Stimulated activated naive B cell treated with anti-CD40 and anti-IgM and Interleukin-4, amounts not matched to agents 10 μg/mL and 1 μg/mL and 100 μg/mL, for 72 hours (primary cell): ENCODE data around the gene CADPS.

Experiments
- ATAC-seq, 2 donors: fragments of 150-1000 bp; cut with Tn5 transposase; replicated peaks; 2 replicates each; pipeline ENCODE4 v1.10.0; 2021; ENCODE audit warnings: moderate library complexity in 1 of 2
- DNase-seq: peaks from one replicate; pipeline ENCODE4 v3.0.0; 2021
- H3K27ac Mint-ChIP-seq: one replicate; pipeline ENCODE4 v1.8.0; 2022; ENCODE audit warnings: mild to moderate bottlenecking, mixed read lengths
- H3K27me3 Mint-ChIP-seq, 2 donors: one replicate each; pipeline ENCODE4 v1.8.0; 2022; ENCODE audit warnings: mixed read lengths in 2 of 2
- H3K36me3 Mint-ChIP-seq, 2 donors: one replicate each; pipeline ENCODE4 v1.8.0; 2022; ENCODE audit warnings: mixed read lengths in 2 of 2, mild to moderate bottlenecking in 1 of 2
- H3K4me1 Mint-ChIP-seq, 2 donors: one replicate each; pipeline ENCODE4 v1.8.0; 2022; ENCODE audit warnings: mixed read lengths in 2 of 2, mild to moderate bottlenecking in 1 of 2
- H3K4me3 Mint-ChIP-seq, 2 donors: one replicate each; pipeline ENCODE4 v1.8.0; 2022; ENCODE audit warnings: mild to moderate bottlenecking in 2 of 2, mixed read lengths in 2 of 2, moderate library complexity in 1 of 2
- H3K9me3 Mint-ChIP-seq, 2 donors: one replicate each; pipeline ENCODE4 v1.8.0; 2022; ENCODE audit warnings: mixed read lengths in 2 of 2, mild to moderate bottlenecking in 1 of 2

Gene CADPS

GRCh38 chr3:62768896-62769295 lies 106.3 kb downstream of the CADPS start:
- DNase-seq (no peak), ATAC-seq (no peak)
- Mint-ChIP-seq H3K27me3 (no peaks in the 10 kb centered on the region), H3K4me1 (no peaks in the 10 kb centered on the region), H3K4me3 (no peak overlapping the region), H3K9me3 (peaks cover 0 to 4% of the 10 kb centered on the region in 2 donors), H3K27ac (no peak overlapping the region), H3K36me3 (no peaks in the 10 kb centered on the region)

- H3K4me3 Mint-ChIP-seq, result no peak overlapping the region
- H3K27me3 Mint-ChIP-seq, result no peaks in the 10 kb centered on the region
- no peak for ATAC-seq
- no peaks in the 10 kb centered on the region for H3K36me3 Mint-ChIP-seq
- H3K4me1 Mint-ChIP-seq, result no peaks in the 10 kb centered on the region
- no peak for DNase-seq
- H3K9me3 Mint-ChIP-seq, result peaks cover 0 to 4% of the 10 kb centered on the region in 2 donors
- H3K27ac Mint-ChIP-seq, result no peak overlapping the region
These were observed 113.5 kb downstream of the CADPS start for GRCh38 chr3:62761711-62762110.

GRCh38 chr3:62761311-62761710 lies 113.9 kb downstream of the CADPS start:
- no peak overlapping the region for H3K27ac Mint-ChIP-seq
- no peaks in the 10 kb centered on the region for H3K4me1 Mint-ChIP-seq
- no peak overlapping the region for H3K4me3 Mint-ChIP-seq
- no peaks in the 10 kb centered on the region for H3K36me3 Mint-ChIP-seq
- no peak for DNase-seq
- peaks cover 0 to 4% of the 10 kb centered on the region in 2 donors for H3K9me3 Mint-ChIP-seq
- no peaks in the 10 kb centered on the region for H3K27me3 Mint-ChIP-seq
- no peak for ATAC-seq

DNA sequence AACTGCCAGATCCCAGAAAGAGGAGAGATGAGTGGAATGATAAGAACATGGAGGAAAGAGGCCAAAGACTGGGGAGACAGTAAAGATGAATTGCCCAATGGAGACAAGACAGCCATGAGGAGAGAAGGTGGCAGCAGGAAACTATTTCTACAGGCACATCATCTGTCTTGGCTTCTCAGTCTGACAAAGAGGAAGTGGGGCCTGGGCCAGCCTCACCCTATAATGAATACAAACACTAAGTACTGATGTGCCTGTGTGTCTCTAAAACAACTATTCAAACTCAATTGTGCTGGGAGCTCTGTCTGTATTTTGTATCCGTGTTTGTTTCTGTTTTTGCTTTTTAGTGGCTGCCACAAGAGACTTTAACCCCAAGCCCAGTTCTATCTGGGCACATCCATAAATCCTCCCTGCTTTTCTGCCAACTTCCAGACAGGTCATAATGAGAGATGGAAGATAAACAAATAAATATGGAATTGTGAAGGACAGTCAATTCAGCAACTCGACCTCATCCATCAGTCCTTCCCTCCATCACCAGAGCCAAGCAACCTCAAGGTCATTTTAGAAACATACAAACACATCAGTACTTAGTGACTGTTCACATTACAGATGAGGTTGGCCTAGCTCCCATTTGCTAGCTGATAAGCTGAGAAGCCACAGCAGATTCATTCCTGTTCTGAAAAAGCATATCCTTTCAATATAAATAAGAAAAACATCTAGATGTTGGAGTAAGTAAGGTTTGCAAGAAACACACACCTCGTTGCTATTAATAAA lies 116.7 kb downstream of the CADPS start:
- DNase-seq, result no peak
- Mint-ChIP-seq H3K27ac (no peak overlapping the region), H3K4me1 (no peaks in the 10 kb centered on the region), H3K4me3 (no peak overlapping the region), H3K27me3 (no peaks in the 10 kb centered on the region), H3K36me3 (no peaks in the 10 kb centered on the region), H3K9me3 (peaks cover 0 to 4% of the 10 kb centered on the region in 2 donors)
- ATAC-seq, result no peak

- no peak for ATAC-seq
- peaks cover 0 to 4% of the 10 kb centered on the region in 2 donors for H3K9me3 Mint-ChIP-seq
- no peak overlapping the region for H3K27ac Mint-ChIP-seq
- H3K4me3 Mint-ChIP-seq, result no peak overlapping the region
- no peak for DNase-seq
- H3K36me3 Mint-ChIP-seq, result no peaks in the 10 kb centered on the region
- H3K27me3 Mint-ChIP-seq, result no peaks in the 10 kb centered on the region
- H3K4me1 Mint-ChIP-seq, result no peaks in the 10 kb centered on the region
These were observed 118.2 kb downstream of the CADPS start for GRCh38 chr3:62757045-62757444.

DNA sequence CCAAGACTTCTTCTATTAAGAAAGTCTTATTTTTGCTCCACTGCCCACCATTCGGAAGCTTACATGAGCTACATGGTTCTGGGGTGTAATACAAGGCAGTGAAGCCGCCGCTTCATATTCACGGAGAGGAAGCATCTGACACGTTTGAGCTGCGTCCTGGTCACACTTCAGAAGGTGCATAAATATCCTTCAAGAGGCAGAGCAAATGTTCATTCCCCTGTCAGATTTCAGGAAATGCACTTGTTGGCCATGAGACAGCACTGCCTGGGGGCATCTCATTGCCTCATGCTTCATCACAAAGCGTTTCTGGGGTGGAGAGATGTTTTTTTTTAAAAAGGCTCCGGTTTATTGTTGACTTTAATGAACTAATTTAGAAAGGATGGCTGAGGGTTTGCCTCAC lies 119.9 kb downstream of the CADPS start:
- H3K4me3 Mint-ChIP-seq, result no peak overlapping the region
- peaks cover 0 to 4% of the 10 kb centered on the region in 2 donors for H3K9me3 Mint-ChIP-seq
- H3K27ac Mint-ChIP-seq, result no peak overlapping the region
- H3K27me3 Mint-ChIP-seq, result no peaks in the 10 kb centered on the region
- no peaks in the 10 kb centered on the region for H3K36me3 Mint-ChIP-seq
- DNase-seq, result no peak
- H3K4me1 Mint-ChIP-seq, result no peaks in the 10 kb centered on the region
- no peak for ATAC-seq

GRCh38 chr3:62749657-62750056 lies 125.6 kb downstream of the CADPS start:
- H3K4me3 Mint-ChIP-seq, result no peak overlapping the region
- H3K9me3 Mint-ChIP-seq, result peaks cover 0 to 1% of the 10 kb centered on the region in 2 donors
- no peaks in the 10 kb centered on the region for H3K4me1 Mint-ChIP-seq
- no peaks in the 10 kb centered on the region for H3K27me3 Mint-ChIP-seq
- DNase-seq (no peak), ATAC-seq (no peak)
- H3K27ac Mint-ChIP-seq, result no peak overlapping the region
- H3K36me3 Mint-ChIP-seq, result no peaks in the 10 kb centered on the region

GRCh38 chr3:62749130-62749529 lies 126.1 kb downstream of the CADPS start:
- no peaks in the 10 kb centered on the region for H3K36me3 Mint-ChIP-seq
- ATAC-seq (no peak), DNase-seq (no peak)
- peaks cover 0 to 1% of the 10 kb centered on the region in 2 donors for H3K9me3 Mint-ChIP-seq
- H3K4me3 Mint-ChIP-seq, result no peak overlapping the region
- no peak overlapping the region for H3K27ac Mint-ChIP-seq
- H3K4me1 Mint-ChIP-seq, result no peaks in the 10 kb centered on the region
- no peaks in the 10 kb centered on the region for H3K27me3 Mint-ChIP-seq

GRCh38 chr3:62737449-62737848 lies 137.8 kb downstream of the CADPS start:
- Mint-ChIP-seq H3K4me1 (no peaks in the 10 kb centered on the region), H3K27ac (no peak overlapping the region), H3K36me3 (peaks cover 0 to 1% of the 10 kb centered on the region in 2 donors), H3K4me3 (no peak overlapping the region), H3K9me3 (peaks cover 1 to 7% of the 10 kb centered on the region in 2 donors), H3K27me3 (no peaks in the 10 kb centered on the region)
- ATAC-seq, result no peak
- DNase-seq, result no peak

GRCh38 chr3:62735510-62735909 lies 139.7 kb downstream of the CADPS start:
- DNase-seq, result no peak
- ATAC-seq, result no peak
- peaks cover 0 to 1% of the 10 kb centered on the region in 2 donors for H3K36me3 Mint-ChIP-seq
- H3K9me3 Mint-ChIP-seq, result peaks cover 1 to 7% of the 10 kb centered on the region in 2 donors
- H3K27me3 Mint-ChIP-seq, result no peaks in the 10 kb centered on the region
- H3K27ac Mint-ChIP-seq, result no peak overlapping the region
- H3K4me1 Mint-ChIP-seq, result no peaks in the 10 kb centered on the region
- no peak overlapping the region for H3K4me3 Mint-ChIP-seq

DNA sequence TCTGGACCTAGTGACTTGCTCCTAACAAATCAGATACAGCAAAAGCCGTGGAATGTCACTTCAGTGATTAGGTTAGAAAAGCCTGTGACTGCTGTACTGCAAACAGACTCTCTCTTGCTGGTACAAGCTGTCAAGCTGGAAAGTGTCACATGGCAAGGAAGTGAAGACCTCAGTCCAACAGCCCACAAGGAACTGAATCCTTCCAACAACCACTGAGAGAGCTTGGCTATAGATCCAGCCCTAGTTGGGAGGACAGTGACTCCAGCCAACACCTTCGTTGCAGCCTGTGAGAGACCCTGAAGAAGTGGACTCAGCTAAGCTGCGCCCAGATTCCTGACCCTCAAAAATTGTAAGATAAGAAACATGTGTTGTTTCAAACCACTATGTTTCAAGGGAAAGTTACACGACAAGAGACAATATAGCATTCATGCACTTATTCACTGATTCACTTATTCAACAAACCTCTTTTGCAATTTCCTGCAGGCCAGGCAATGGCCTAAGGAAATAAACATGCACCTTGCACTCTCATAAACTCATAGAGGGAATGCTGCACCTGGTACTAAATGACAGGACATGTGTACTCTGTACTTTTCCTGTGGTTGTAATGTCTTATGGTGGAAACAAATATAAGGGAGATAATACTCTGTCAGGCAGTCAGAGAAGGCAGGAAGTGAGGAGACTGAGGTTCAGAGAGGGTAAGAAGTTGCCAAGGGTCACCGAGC lies 142.9 kb downstream of the CADPS start:
- Mint-ChIP-seq H3K4me1 (no peaks in the 10 kb centered on the region), H3K27me3 (no peaks in the 10 kb centered on the region), H3K4me3 (no peak overlapping the region), H3K36me3 (peaks cover 0 to 1% of the 10 kb centered on the region in 2 donors), H3K9me3 (peaks cover 0 to 1% of the 10 kb centered on the region in 2 donors), H3K27ac (no peak overlapping the region)
- DNase-seq (no peak), ATAC-seq (no peak)

GRCh38 chr3:62727981-62728380 lies 147.2 kb downstream of the CADPS start:
- Mint-ChIP-seq H3K27ac (no peak overlapping the region), H3K27me3 (peaks cover 0 to 4% of the 10 kb centered on the region in 2 donors), H3K4me3 (no peak overlapping the region), H3K9me3 (no peaks in the 10 kb centered on the region), H3K36me3 (peaks cover 0 to 1% of the 10 kb centered on the region in 2 donors), H3K4me1 (no peaks in the 10 kb centered on the region)
- DNase-seq (no peak), ATAC-seq (no peak)

DNA sequence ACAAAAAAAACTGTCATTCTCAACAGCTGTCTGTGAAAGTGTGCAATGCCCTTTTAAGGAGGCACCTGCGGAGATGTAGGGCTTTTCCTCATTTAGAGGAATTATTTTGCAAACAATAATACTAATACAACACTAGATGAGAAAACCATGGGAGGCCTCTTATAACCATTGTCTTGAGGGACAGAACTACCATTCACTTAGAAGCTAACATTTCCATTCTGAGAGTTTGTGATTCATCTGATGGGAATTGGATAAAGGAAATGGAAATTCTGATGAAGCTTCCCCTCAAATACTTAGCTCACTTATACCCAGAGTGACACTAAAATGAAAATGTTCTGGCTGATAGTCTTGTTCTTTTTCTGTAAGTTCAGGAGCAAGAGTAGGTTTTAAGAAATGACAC lies 147.7 kb downstream of the CADPS start:
- DNase-seq (no peak), ATAC-seq (no peak)
- Mint-ChIP-seq H3K9me3 (no peaks in the 10 kb centered on the region), H3K27me3 (peaks cover 0 to 4% of the 10 kb centered on the region in 2 donors), H3K4me1 (no peaks in the 10 kb centered on the region), H3K4me3 (no peak overlapping the region), H3K36me3 (peaks cover 0 to under 1% of the 10 kb centered on the region in 2 donors), H3K27ac (no peak overlapping the region)

GRCh38 chr3:62724503-62724902 lies 150.7 kb downstream of the CADPS start:
- Mint-ChIP-seq H3K27ac (no peak overlapping the region), H3K4me1 (no peaks in the 10 kb centered on the region), H3K36me3 (no peaks in the 10 kb centered on the region), H3K27me3 (peaks cover 0 to 4% of the 10 kb centered on the region in 2 donors), H3K9me3 (no peaks in the 10 kb centered on the region), H3K4me3 (no peak overlapping the region)
- no peak for DNase-seq
- ATAC-seq, result no peak

GRCh38 chr3:62723914-62724217 lies 151.3 kb downstream of the CADPS start:
- ATAC-seq (no peak), DNase-seq (no peak)
- H3K27me3 Mint-ChIP-seq, result peaks cover 0 to 4% of the 10 kb centered on the region in 2 donors
- no peak overlapping the region for H3K4me3 Mint-ChIP-seq
- H3K9me3 Mint-ChIP-seq, result no peaks in the 10 kb centered on the region
- no peaks in the 10 kb centered on the region for H3K4me1 Mint-ChIP-seq
- no peaks in the 10 kb centered on the region for H3K36me3 Mint-ChIP-seq
- H3K27ac Mint-ChIP-seq, result no peak overlapping the region
